Measurements from ENCODE around the gene TMEM154.

Gene TMEM154

GRCh38 chr4:152620218-152620617 is 59.6 kb downstream of the TMEM154 start:
- ChIA-PET CTCF (interaction anchor here (1.0 to 1.8 kb wide), 3 partner anchors 19 to 119 kb away, joined by 3 to 5 read pairs (median 3); no protein-coding TSS in a partner anchor), POLR2A (no interaction called here)
- DNase-seq (ENCODE audit: low read depth, low spot score): no peak
- TF ChIP-seq, protein P1, sequence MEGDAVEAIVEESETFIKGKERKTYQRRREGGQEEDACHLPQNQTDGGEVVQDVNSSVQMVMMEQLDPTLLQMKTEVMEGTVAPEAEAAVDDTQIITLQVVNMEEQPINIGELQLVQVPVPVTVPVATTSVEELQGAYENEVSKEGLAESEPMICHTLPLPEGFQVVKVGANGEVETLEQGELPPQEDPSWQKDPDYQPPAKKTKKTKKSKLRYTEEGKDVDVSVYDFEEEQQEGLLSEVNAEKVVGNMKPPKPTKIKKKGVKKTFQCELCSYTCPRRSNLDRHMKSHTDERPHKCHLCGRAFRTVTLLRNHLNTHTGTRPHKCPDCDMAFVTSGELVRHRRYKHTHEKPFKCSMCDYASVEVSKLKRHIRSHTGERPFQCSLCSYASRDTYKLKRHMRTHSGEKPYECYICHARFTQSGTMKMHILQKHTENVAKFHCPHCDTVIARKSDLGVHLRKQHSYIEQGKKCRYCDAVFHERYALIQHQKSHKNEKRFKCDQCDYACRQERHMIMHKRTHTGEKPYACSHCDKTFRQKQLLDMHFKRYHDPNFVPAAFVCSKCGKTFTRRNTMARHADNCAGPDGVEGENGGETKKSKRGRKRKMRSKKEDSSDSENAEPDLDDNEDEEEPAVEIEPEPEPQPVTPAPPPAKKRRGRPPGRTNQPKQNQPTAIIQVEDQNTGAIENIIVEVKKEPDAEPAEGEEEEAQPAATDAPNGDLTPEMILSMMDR (IDR thresholded peaks at IDR 0.05; ENCODE audit: insufficient read depth, low read length, missing control alignments): no peak
- no peak overlapping the region for H3K4me3 ChIP-seq (ENCODE audit: low read depth, low read length)

GRCh38 chr4:152619556-152619955 is 60.2 kb downstream of the TMEM154 start:
- DNase-seq (ENCODE audit: low read depth, low spot score): no peak
- ChIA-PET POLR2A (no interaction called here), CTCF (interaction anchor here (1.0 to 1.8 kb wide), 3 partner anchors 19 to 119 kb away, joined by 3 to 5 read pairs (median 3); no protein-coding TSS in a partner anchor)
- no peak overlapping the region for H3K4me3 ChIP-seq (ENCODE audit: low read depth, low read length)
- TF ChIP-seq, protein P1 (IDR thresholded peaks at IDR 0.05; ENCODE audit: insufficient read depth, low read length, missing control alignments): no peak

- POLR2A ChIA-PET: no interaction called here
- TF ChIP-seq, protein P1 (IDR thresholded peaks at IDR 0.05; ENCODE audit: insufficient read depth, low read length, missing control alignments): no peak
- DNase-seq (ENCODE audit: low read depth, low spot score): no peak
- CTCF ChIA-PET: interaction anchor here (0.8 to 1.8 kb wide), 2 partner anchors 21 to 118 kb away, joined by 4 to 5 read pairs; no protein-coding TSS in a partner anchor
- no peak overlapping the region for H3K4me3 ChIP-seq (ENCODE audit: low read depth, low read length)
Observed at GRCh38 chr4:152618971-152619370, 60.8 kb downstream of the TMEM154 start.

DNA sequence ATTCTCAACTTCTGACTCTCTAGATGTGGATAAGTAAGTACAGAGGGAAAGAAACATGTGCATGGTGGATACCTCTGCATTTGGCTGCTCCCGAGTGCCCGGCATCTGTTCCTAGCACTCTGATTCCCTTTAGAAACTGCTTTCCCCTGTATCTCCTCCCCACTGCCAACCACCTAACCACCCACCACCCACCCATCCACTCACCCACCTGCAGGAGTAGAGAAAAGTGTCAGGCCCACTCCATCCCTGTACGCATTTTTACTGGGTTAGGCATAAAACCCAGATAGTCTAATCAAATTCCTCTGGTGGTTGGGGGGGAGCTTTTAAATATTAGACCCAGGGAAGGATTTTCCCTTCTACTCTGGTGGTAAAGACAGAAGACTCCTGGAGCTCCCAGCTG is 63.0 kb downstream of the TMEM154 start:
- TF ChIP-seq, protein P1 (IDR thresholded peaks at IDR 0.05; ENCODE audit: insufficient read depth, low read length, missing control alignments): no peak
- no peak overlapping the region for H3K4me3 ChIP-seq (ENCODE audit: low read depth, low read length)
- ChIA-PET CTCF (no interaction called here), POLR2A (no interaction called here)
- DNase-seq (ENCODE audit: low read depth, low spot score): no peak

GRCh38 chr4:152613841-152614721 is 65.7 kb downstream of the TMEM154 start:
- DNase-seq (ENCODE audit: low read depth, low spot score): no peak
- ChIA-PET CTCF (interaction anchor here (1.3 kb wide), 1 partner anchor 26 kb away, joined by 3 read pairs; no protein-coding TSS in a partner anchor), POLR2A (no interaction called here)
- TF ChIP-seq, protein P1 (IDR thresholded peaks at IDR 0.05; ENCODE audit: insufficient read depth, low read length, missing control alignments): no peak
- no peak overlapping the region for H3K4me3 ChIP-seq (ENCODE audit: low read depth, low read length)

DNA sequence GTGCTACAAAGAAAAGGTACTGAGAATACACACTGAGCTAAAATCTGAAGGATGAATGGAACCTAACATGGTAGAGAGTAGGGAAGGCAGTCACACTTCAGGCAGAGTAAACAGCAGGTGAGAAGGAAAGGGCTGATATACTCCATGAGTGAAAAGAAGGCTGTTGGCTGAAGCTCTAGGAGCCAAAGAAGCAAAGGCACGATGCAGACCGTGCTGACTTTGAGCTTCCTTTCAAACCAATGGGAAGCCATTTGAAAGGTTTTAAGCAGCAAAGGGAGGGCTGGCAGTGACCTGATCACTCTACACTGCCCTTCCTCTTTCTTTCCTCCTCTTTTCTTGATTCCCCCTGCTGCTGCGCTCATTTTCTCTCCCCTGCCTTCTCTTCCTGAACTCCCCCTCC is 66.4 kb downstream of the TMEM154 start:
- TF ChIP-seq, protein P1 (IDR thresholded peaks at IDR 0.05; ENCODE audit: insufficient read depth, low read length, missing control alignments): no peak
- ChIA-PET CTCF (interaction anchor here (1.3 kb wide), 1 partner anchor 27 kb away, joined by 3 read pairs; no protein-coding TSS in a partner anchor), POLR2A (no interaction called here)
- no peak overlapping the region for H3K4me3 ChIP-seq (ENCODE audit: low read depth, low read length)
- DNase-seq (ENCODE audit: low read depth, low spot score): no peak

Data from AG04449 (cell line).